Mucosa of gallbladder (tissue), 1 donor: ENCODE data around the gene INO80C. TPM values are rescaled to one million over a fixed set of nuclear protein-coding genes. Genes with fewer than 3 reads are reported as not detected.
A peak's percentile ranks its signal among the peaks of the same experiment; 100 is the strongest.

Experiments
- DNase-seq: peaks from one replicate; pipeline ENCODE4 v3.0.0-alpha.2; 2020; ENCODE audit warnings: low spot score
- total RNA-seq: library from RNA; stranded (reverse); gene quantifications from one replicate; pipeline ENCODE4 v1.2.1, GENCODE V29; 2021
- donor health status: DM: no; HTN: no; CAD: no.

INO80C gene
- 33.5 TPM for total RNA-seq

- DNase-seq: peak; percentile 92
These were observed at the start of gene INO80C for GRCh38 chr18:35497370-35498197. INO80C (minus strand) TSS chr18:35497960; CDS start chr18:35497874, 86 bp downstream.

GRCh38 chr18:35547008-35547605 lies 49.3 kb upstream of the INO80C start:
- no peak for DNase-seq

- no peak for DNase-seq
These were observed 44.6 kb upstream of the INO80C start for GRCh38 chr18:35542356-35542755.

- no peak for DNase-seq
These were observed 37.5 kb upstream of the INO80C start for GRCh38 chr18:35535297-35535696.

GRCh38 chr18:35533916-35534405 lies 36.2 kb upstream of the INO80C start:
- DNase-seq: no peak

GRCh38 chr18:35528749-35529274 lies 31.1 kb upstream of the INO80C start:
- no peak for DNase-seq

GRCh38 chr18:35526495-35527059 lies 28.8 kb upstream of the INO80C start:
- peak; percentile 24 for DNase-seq

GRCh38 chr18:35525795-35526494 lies 28.2 kb upstream of the INO80C start:
- DNase-seq: peak; percentile 19

GRCh38 chr18:35524226-35524625 lies 26.5 kb upstream of the INO80C start:
- DNase-seq: peak; percentile 18

- no peak for DNase-seq
These were observed 24.6 kb upstream of the INO80C start for GRCh38 chr18:35522130-35522959.

GRCh38 chr18:35521133-35521532 lies 23.4 kb upstream of the INO80C start:
- no peak for DNase-seq

- no peak for DNase-seq
These were observed 21.6 kb upstream of the INO80C start for GRCh38 chr18:35519148-35519899.

- DNase-seq: no peak
These were observed 20.0 kb upstream of the INO80C start for GRCh38 chr18:35517715-35518114.

GRCh38 chr18:35516789-35517188 lies 19.0 kb upstream of the INO80C start:
- DNase-seq: no peak

- no peak for DNase-seq
These were observed 18.6 kb upstream of the INO80C start for GRCh38 chr18:35516351-35516750.

GRCh38 chr18:35515460-35516130 lies 17.8 kb upstream of the INO80C start:
- no peak for DNase-seq

GRCh38 chr18:35514752-35515459 lies 17.1 kb upstream of the INO80C start:
- no peak for DNase-seq

- DNase-seq: no peak
These were observed 16.5 kb upstream of the INO80C start for GRCh38 chr18:35514283-35514682.
